HG02678 (cell line): ENCODE results near the gene FOXL1.

Source experiments
- ATAC-seq: cut with Tn5 transposase; IDR thresholded peaks from one replicate; pipeline ENCODE4 v1.9.1; 2021; ENCODE audit warnings: mild to moderate bottlenecking, moderate library complexity; ENCODE audit not compliant: unreplicated experiment

The FOXL1 gene

GRCh38 chr16:86567701-86568581 lies 10.4 kb upstream of the FOXL1 start:
- no peak for ATAC-seq

- ATAC-seq: no peak
Observed at GRCh38 chr16:86568677-86569623, 9.4 kb upstream of the FOXL1 start.

GRCh38 chr16:86569701-86570447 lies 8.5 kb upstream of the FOXL1 start:
- no peak for ATAC-seq

- ATAC-seq: no peak
Observed at GRCh38 chr16:86570558-86571529, 7.5 kb upstream of the FOXL1 start.

GRCh38 chr16:86571530-86571915 lies 6.8 kb upstream of the FOXL1 start:
- ATAC-seq: no peak

GRCh38 chr16:86572041-86572521 lies 6.3 kb upstream of the FOXL1 start:
- no peak for ATAC-seq

GRCh38 chr16:86572606-86573005 lies 5.7 kb upstream of the FOXL1 start:
- ATAC-seq: no peak

- ATAC-seq: no peak
Observed at GRCh38 chr16:86573215-86573614, 5.1 kb upstream of the FOXL1 start.

GRCh38 chr16:86573646-86574508 lies 4.5 kb upstream of the FOXL1 start:
- no peak for ATAC-seq

- ATAC-seq: no peak
Observed at GRCh38 chr16:86574646-86575045, 3.7 kb upstream of the FOXL1 start.

GRCh38 chr16:86575095-86575685 lies 3.2 kb upstream of the FOXL1 start:
- no peak for ATAC-seq

- ATAC-seq: no peak
Observed at GRCh38 chr16:86575754-86576557, 2.4 kb upstream of the FOXL1 start.

- ATAC-seq: no peak
Observed at GRCh38 chr16:86576591-86577313, 1.6 kb upstream of the FOXL1 start.

- no peak for ATAC-seq
Observed at GRCh38 chr16:86577314-86577971, 906 bp upstream of the FOXL1 start.

GRCh38 chr16:86578611-86579267 lies 390 bp downstream of the FOXL1 start:
- ATAC-seq: no peak
